Stimulated activated CD4-positive, alpha-beta T cell treated with anti-CD3 and anti-CD28 coated beads, Interleukin-4, amount 100 ng/mL, for 1 hour (primary cell): ENCODE data around the gene CYFIP1.

Experiments
- DNase-seq: peaks from one replicate; pipeline ENCODE4 v3.0.0-alpha.2; 2020

The CYFIP1 gene

GRCh38 chr15:22887157-22887951, 92.8 kb downstream of the CYFIP1 start:
- DNase-seq, result no peak

- DNase-seq, result no peak
Observed at GRCh38 chr15:22885120-22885519, 95.0 kb downstream of the CYFIP1 start.

- no peak for DNase-seq
Observed at GRCh38 chr15:22884344-22884743, 95.8 kb downstream of the CYFIP1 start.

GRCh38 chr15:22883196-22883595, 97.0 kb downstream of the CYFIP1 start:
- no peak for DNase-seq

- DNase-seq, result no peak
Observed at GRCh38 chr15:22881739-22882440, 98.3 kb downstream of the CYFIP1 start.

GRCh38 chr15:22880981-22881738, 99.0 kb downstream of the CYFIP1 start:
- no peak for DNase-seq

- no peak for DNase-seq
Observed at GRCh38 chr15:22880068-22880980, 99.8 kb downstream of the CYFIP1 start.

- DNase-seq, result no peak
Observed at GRCh38 chr15:22878103-22878502, 102.1 kb downstream of the CYFIP1 start.

GRCh38 chr15:22877607-22878006, 102.6 kb downstream of the CYFIP1 start:
- no peak for DNase-seq

- no peak for DNase-seq
Observed at GRCh38 chr15:22877117-22877516, 103.1 kb downstream of the CYFIP1 start.

GRCh38 chr15:22874966-22875365, 105.2 kb downstream of the CYFIP1 start:
- DNase-seq, result no peak

GRCh38 chr15:22874256-22874655, 105.9 kb downstream of the CYFIP1 start:
- no peak for DNase-seq

- DNase-seq, result no peak
Observed at GRCh38 chr15:22873841-22874240, 106.3 kb downstream of the CYFIP1 start.

GRCh38 chr15:22872936-22873701, 107.0 kb downstream of the CYFIP1 start:
- no peak for DNase-seq

GRCh38 chr15:22871481-22872086, 108.6 kb downstream of the CYFIP1 start:
- no peak for DNase-seq

- no peak for DNase-seq
Observed at GRCh38 chr15:22870865-22871264, 109.3 kb downstream of the CYFIP1 start.

GRCh38 chr15:22869856-22870255, 110.3 kb downstream of the CYFIP1 start:
- no peak for DNase-seq

- DNase-seq, result no peak
Observed at GRCh38 chr15:22868928-22869327, 111.2 kb downstream of the CYFIP1 start.

- DNase-seq, result no peak
Observed at GRCh38 chr15:22868495-22868894, 111.7 kb downstream of the CYFIP1 start.

GRCh38 chr15:22867886-22868285, 112.3 kb downstream of the CYFIP1 start:
- no peak for DNase-seq

- DNase-seq, result no peak
Observed at GRCh38 chr15:22866079-22866478, 114.1 kb downstream of the CYFIP1 start.
